OCI-LY1 (cell line): ENCODE results near the gene YIPF5.

Source experiments
- H2AFZ ChIP-seq: fragments of 200-600 bp; sonication (generic), shearing (Covaris generic); 2 replicates; pipeline ENCODE4 v1.6.0; 2014; ENCODE audit warnings: antibody characterized with exemption, mild to moderate bottlenecking, low read length
- H3F3A ChIP-seq: fragments of 200-600 bp; sonication (generic), shearing (Covaris generic); 2 replicates; pipeline ENCODE4 v1.6.0; 2014; ENCODE audit warnings: mild to moderate bottlenecking, antibody characterized with exemption, low read length, moderate library complexity; ENCODE audit not compliant: insufficient read depth
- H3K27ac ChIP-seq: fragments of 200-600 bp; sonication (generic); 2 replicates; pipeline ENCODE4 v1.5.1; 2014; ENCODE audit warnings: low read length, mixed run types, mild to moderate bottlenecking, low read depth; ENCODE audit not compliant: poor library complexity, severe bottlenecking
- H3K27me3 ChIP-seq: fragments of 200-600 bp; sonication (generic); 2 replicates; pipeline ENCODE4 v1.6.0; 2014; ENCODE audit warnings: antibody characterized with exemption, mild to moderate bottlenecking, low read length, moderate library complexity; ENCODE audit not compliant: insufficient read depth
- H3K36me3 ChIP-seq: fragments of 200-600 bp; sonication (generic); 2 replicates; pipeline ENCODE4 v1.6.1; 2014; ENCODE audit warnings: mild to moderate bottlenecking, antibody characterized with exemption, low read length, moderate library complexity, mixed read lengths; ENCODE audit not compliant: insufficient read depth
- H3K4me1 ChIP-seq: fragments of 200-600 bp; sonication (generic); 2 replicates; pipeline ENCODE4 v1.5.1; 2014; ENCODE audit warnings: mild to moderate bottlenecking, low read length, moderate library complexity; ENCODE audit not compliant: insufficient read depth, severe bottlenecking
- H3K4me2 ChIP-seq: fragments of 200-600 bp; sonication (generic), shearing (Covaris generic); 2 replicates; pipeline ENCODE4 v1.6.1; 2014; ENCODE audit warnings: low read length
- H3K4me3 ChIP-seq: fragments of 200-600 bp; sonication (generic); 2 replicates; pipeline ENCODE4 v1.5.1; 2014; ENCODE audit warnings: low read length, low read depth, mild to moderate bottlenecking, mixed read lengths; ENCODE audit not compliant: poor library complexity, severe bottlenecking
- H3K79me2 ChIP-seq: fragments of 200-600 bp; shearing (Covaris generic); 2 replicates; pipeline ENCODE4 v1.6.1; 2016; ENCODE audit warnings: mixed run types, low read length, mixed read lengths; ENCODE audit not compliant: insufficient read depth
- H3K9ac ChIP-seq: fragments of 200-600 bp; sonication (generic), shearing (Covaris generic); 2 replicates; pipeline ENCODE4 v1.6.1; 2014; ENCODE audit warnings: mild to moderate bottlenecking, low read length, mixed read lengths
- H3K9me2 ChIP-seq: fragments of 200-600 bp; sonication (generic), shearing (Covaris generic); 2 replicates; pipeline ENCODE4 v1.6.1; 2014; ENCODE audit warnings: low read depth, mild to moderate bottlenecking, low read length, mixed read lengths
- H3K9me3 ChIP-seq: fragments of 200-600 bp; shearing (Covaris generic); 2 replicates; pipeline ENCODE4 v1.6.1; 2014; ENCODE audit warnings: low read length, mixed read lengths
- H4K20me1 ChIP-seq: fragments of 200-600 bp; sonication (generic), shearing (Covaris generic); 2 replicates; pipeline ENCODE4 v1.6.0; 2016; ENCODE audit warnings: mild to moderate bottlenecking, low read length; ENCODE audit not compliant: insufficient read depth
- EZH2 ChIP-seq: fragments of 200-600 bp; sonication (generic), shearing (Covaris generic); IDR thresholded peaks from 2 replicates; pipeline ENCODE4 v1.8.0; 2017; ENCODE audit warnings: borderline replicate concordance, mixed run types, mild to moderate bottlenecking, antibody characterized with exemption, low read length, moderate library complexity, mixed read lengths
- TF ChIP-seq, protein P1 (sequence below): fragments of 200-600 bp; sonication (generic), shearing (Covaris generic); IDR thresholded peaks from 2 replicates; pipeline ENCODE4 v1.5.1; 2017; ENCODE audit warnings: mild to moderate bottlenecking, antibody characterized with exemption, low read length, moderate library complexity, mixed read lengths

The YIPF5 gene

DNA sequence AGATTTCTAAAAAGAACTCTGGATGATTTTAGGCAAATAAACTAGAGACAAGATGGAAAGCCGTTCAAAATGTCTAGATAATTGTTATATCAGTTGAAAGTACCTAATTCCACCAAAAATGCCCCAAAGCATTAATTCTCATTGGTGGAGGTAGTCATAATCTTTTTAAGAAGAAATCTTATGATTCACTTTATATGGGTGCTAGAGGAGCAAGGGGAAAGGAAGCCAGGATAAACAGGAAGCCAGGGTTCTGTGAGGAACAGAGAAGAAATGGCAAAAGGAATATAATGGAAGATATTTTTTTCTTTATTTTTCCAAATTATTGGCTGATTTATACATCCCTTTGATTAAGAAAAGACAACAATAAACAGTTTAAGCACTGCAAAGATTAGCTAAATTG is 7.8 kb downstream of the YIPF5 start:
- no peaks in the 10 kb centered on the region for H3K79me2 ChIP-seq
- H3K36me3 ChIP-seq = peaks cover 71% of the 10 kb centered on the region

DNA sequence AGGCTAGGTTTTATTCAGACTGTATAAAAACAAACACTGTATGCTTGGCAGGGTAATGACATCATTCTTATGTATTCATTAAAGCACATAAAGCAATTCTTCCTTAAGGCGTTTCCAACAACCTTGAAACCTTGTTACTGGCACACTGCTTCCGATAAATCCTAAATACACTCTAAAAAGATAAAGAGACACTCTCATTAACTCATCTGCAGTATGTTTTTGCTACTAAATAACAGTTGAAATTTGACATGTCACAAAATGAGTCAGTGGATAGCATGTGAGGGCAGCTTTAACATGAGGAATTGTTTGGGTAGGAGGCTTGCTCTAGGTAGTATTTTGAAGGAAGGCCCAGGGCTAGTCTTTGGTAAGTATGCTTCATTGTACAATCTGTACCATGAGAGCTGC is 13.7 kb downstream of the YIPF5 start:
- Histone ChIP-seq H3K27me3 (no peaks in the 10 kb centered on the region), H3F3A (no peaks in the 10 kb centered on the region), H3K9ac (no peak overlapping the region), H3K27ac (no peak overlapping the region), H3K9me3 (no peaks in the 10 kb centered on the region), H3K36me3 (peaks cover 20% of the 10 kb centered on the region), H3K79me2 (no peaks in the 10 kb centered on the region), H3K4me1 (no peaks in the 10 kb centered on the region), H3K9me2 (no peaks in the 10 kb centered on the region), H3K4me2 (no peak overlapping the region), H3K4me3 (no peak overlapping the region), H4K20me1 (no peaks in the 10 kb centered on the region), H2AFZ (no peak overlapping the region)
- TF ChIP-seq, protein P1, sequence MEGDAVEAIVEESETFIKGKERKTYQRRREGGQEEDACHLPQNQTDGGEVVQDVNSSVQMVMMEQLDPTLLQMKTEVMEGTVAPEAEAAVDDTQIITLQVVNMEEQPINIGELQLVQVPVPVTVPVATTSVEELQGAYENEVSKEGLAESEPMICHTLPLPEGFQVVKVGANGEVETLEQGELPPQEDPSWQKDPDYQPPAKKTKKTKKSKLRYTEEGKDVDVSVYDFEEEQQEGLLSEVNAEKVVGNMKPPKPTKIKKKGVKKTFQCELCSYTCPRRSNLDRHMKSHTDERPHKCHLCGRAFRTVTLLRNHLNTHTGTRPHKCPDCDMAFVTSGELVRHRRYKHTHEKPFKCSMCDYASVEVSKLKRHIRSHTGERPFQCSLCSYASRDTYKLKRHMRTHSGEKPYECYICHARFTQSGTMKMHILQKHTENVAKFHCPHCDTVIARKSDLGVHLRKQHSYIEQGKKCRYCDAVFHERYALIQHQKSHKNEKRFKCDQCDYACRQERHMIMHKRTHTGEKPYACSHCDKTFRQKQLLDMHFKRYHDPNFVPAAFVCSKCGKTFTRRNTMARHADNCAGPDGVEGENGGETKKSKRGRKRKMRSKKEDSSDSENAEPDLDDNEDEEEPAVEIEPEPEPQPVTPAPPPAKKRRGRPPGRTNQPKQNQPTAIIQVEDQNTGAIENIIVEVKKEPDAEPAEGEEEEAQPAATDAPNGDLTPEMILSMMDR = no peak
- TF ChIP-seq EZH2 = no peak

More for the DNA sequence above, 7.8 kb downstream of the YIPF5 start:
- Histone ChIP-seq H3K27ac (no peak overlapping the region), H3K4me2 (no peak overlapping the region), H3K27me3 (no peaks in the 10 kb centered on the region), H3K4me1 (no peaks in the 10 kb centered on the region), H3K9me3 (no peaks in the 10 kb centered on the region), H4K20me1 (no peaks in the 10 kb centered on the region), H3K4me3 (no peak overlapping the region), H3K9ac (no peak overlapping the region), H3K9me2 (no peaks in the 10 kb centered on the region), H2AFZ (no peak overlapping the region), H3F3A (no peaks in the 10 kb centered on the region)
- TF ChIP-seq, protein P1 = no peak
- no peak for TF ChIP-seq EZH2

DNA sequence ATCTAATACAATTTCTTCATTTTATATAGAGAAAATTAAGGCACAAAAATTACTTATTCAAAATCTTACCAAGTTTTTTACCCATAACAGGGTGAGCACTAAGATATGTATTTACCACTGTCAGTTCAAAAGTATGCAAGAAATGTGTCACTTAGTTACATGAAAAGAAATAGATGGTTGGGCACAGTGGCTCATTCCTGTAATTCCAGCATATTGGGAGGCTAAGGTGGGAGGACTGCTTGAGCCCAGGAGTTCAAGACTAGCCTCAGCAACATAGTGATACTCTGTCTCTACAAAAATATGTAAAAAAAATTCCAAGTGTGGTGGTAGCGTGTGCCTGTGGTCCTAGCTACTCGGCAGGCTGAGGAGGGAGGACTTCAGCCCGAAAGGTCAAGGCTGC is 19.4 kb downstream of the YIPF5 start:
- TF ChIP-seq, protein P1 = no peak
- no peak for TF ChIP-seq EZH2
- no peak overlapping the region for H2AFZ ChIP-seq
- no peak overlapping the region for H3K4me2 ChIP-seq
- no peak overlapping the region for H3K4me3 ChIP-seq
- no peaks in the 10 kb centered on the region for H3K36me3 ChIP-seq
- no peaks in the 10 kb centered on the region for H3F3A ChIP-seq
- H4K20me1 ChIP-seq = no peaks in the 10 kb centered on the region
- H3K9ac ChIP-seq = no peak overlapping the region
- H3K27ac ChIP-seq = no peak overlapping the region
- H3K27me3 ChIP-seq = no peaks in the 10 kb centered on the region
- H3K4me1 ChIP-seq = no peaks in the 10 kb centered on the region
- no peaks in the 10 kb centered on the region for H3K9me3 ChIP-seq
- no peaks in the 10 kb centered on the region for H3K79me2 ChIP-seq
- no peaks in the 10 kb centered on the region for H3K9me2 ChIP-seq
